HG03439 (cell line): ENCODE measurements around the gene BACE1-AS.
"Not testable (repeated sequence)": the region's sequence is repeated elsewhere in the genome, so short reads cannot be mapped to it uniquely, and the experiment has no call there.

Source experiments
- ATAC-seq: cut with Tn5 transposase; IDR thresholded peaks from one replicate; pipeline ENCODE4 v1.9.1; 2021; ENCODE audit warnings: mild to moderate bottlenecking, moderate library complexity; ENCODE audit not compliant: unreplicated experiment

Gene BACE1-AS

GRCh38 chr11:117290809-117291396, at the start of gene BACE1-AS:
Gene BACE1-AS (plus strand): TSS chr11:117291346.
- no peak for ATAC-seq

GRCh38 chr11:117248341-117248740, 42.8 kb upstream of the BACE1-AS start:
- ATAC-seq: no peak

- ATAC-seq: no peak
These were observed 41.6 kb upstream of the BACE1-AS start for GRCh38 chr11:117249571-117249970.

- no peak for ATAC-seq
These were observed 39.6 kb upstream of the BACE1-AS start for GRCh38 chr11:117251506-117251905.

GRCh38 chr11:117255966-117256365, 35.2 kb upstream of the BACE1-AS start:
- ATAC-seq: no peak

GRCh38 chr11:117256573-117256972, 34.6 kb upstream of the BACE1-AS start:
- no peak for ATAC-seq

GRCh38 chr11:117258576-117258975, 32.6 kb upstream of the BACE1-AS start:
- ATAC-seq: no peak

- ATAC-seq: no peak
These were observed 31.7 kb upstream of the BACE1-AS start for GRCh38 chr11:117259417-117259816.

GRCh38 chr11:117264624-117265323, 26.4 kb upstream of the BACE1-AS start:
- not testable (repeated sequence) for ATAC-seq

GRCh38 chr11:117265745-117266144, 25.4 kb upstream of the BACE1-AS start:
- ATAC-seq: no peak

- no peak for ATAC-seq
These were observed 21.3 kb upstream of the BACE1-AS start for GRCh38 chr11:117269856-117270255.

GRCh38 chr11:117271208-117271607, 19.9 kb upstream of the BACE1-AS start:
- no peak for ATAC-seq

GRCh38 chr11:117272175-117272574, 19.0 kb upstream of the BACE1-AS start:
- not testable (repeated sequence) for ATAC-seq

GRCh38 chr11:117273550-117274289, 17.4 kb upstream of the BACE1-AS start:
- no peak for ATAC-seq

- ATAC-seq: no peak
These were observed 12.8 kb upstream of the BACE1-AS start for GRCh38 chr11:117278347-117278746.

- no peak for ATAC-seq
These were observed 11.3 kb upstream of the BACE1-AS start for GRCh38 chr11:117279711-117280376.

GRCh38 chr11:117281159-117281558, 10.0 kb upstream of the BACE1-AS start:
- ATAC-seq: no peak

- ATAC-seq: no peak
These were observed 9.3 kb upstream of the BACE1-AS start for GRCh38 chr11:117281869-117282268.

- ATAC-seq: no peak
These were observed 8.2 kb upstream of the BACE1-AS start for GRCh38 chr11:117282956-117283355.

- no peak for ATAC-seq
These were observed 7.1 kb upstream of the BACE1-AS start for GRCh38 chr11:117284053-117284452.

- ATAC-seq: no peak
These were observed 4.6 kb upstream of the BACE1-AS start for GRCh38 chr11:117286588-117286987.
